Stimulated activated CD4-positive, alpha-beta T cell treated with anti-CD3 and anti-CD28 coated beads, Interleukin-4, amount 100 ng/mL, for 24 hours (primary cell): ENCODE data around the gene COLEC12.

ENCODE experiments used
- DNase-seq: peaks from one replicate; pipeline ENCODE4 v3.0.0-alpha.2; 2020

COLEC12 gene

GRCh38 chr18:382423-382984, 118.0 kb downstream of the COLEC12 start:
- DNase-seq, result no peak

- DNase-seq, result no peak
Observed at GRCh38 chr18:379681-380330, 120.7 kb downstream of the COLEC12 start.

GRCh38 chr18:378079-378478, 122.4 kb downstream of the COLEC12 start:
- DNase-seq, result no peak

- DNase-seq, result no peak
Observed at GRCh38 chr18:377088-377487, 123.4 kb downstream of the COLEC12 start.

- no peak for DNase-seq
Observed at GRCh38 chr18:376311-376710, 124.2 kb downstream of the COLEC12 start.

- no peak for DNase-seq
Observed at GRCh38 chr18:374721-375168, 125.8 kb downstream of the COLEC12 start.

GRCh38 chr18:373780-374179, 126.7 kb downstream of the COLEC12 start:
- no peak for DNase-seq

DNA sequence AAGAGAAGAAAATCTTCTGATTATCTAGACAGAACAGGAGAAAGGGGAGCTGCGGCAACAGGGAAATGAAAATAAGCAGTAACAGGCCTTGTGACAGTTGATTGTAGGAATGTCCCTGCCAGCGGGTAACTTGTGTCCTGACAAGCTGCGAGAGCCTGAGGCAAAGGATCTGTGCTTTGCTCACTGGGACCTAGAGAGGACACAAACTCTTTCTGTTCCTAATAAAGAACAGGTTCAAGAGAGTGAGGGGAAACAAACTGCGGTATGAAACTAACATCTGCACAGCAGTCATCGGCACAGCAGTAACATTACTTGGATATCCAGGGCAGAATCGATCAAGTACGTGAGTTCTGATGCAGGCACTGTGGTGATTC, 128.9 kb downstream of the COLEC12 start:
- no peak for DNase-seq

- no peak for DNase-seq
Observed at GRCh38 chr18:370751-371608, 129.5 kb downstream of the COLEC12 start.

DNA sequence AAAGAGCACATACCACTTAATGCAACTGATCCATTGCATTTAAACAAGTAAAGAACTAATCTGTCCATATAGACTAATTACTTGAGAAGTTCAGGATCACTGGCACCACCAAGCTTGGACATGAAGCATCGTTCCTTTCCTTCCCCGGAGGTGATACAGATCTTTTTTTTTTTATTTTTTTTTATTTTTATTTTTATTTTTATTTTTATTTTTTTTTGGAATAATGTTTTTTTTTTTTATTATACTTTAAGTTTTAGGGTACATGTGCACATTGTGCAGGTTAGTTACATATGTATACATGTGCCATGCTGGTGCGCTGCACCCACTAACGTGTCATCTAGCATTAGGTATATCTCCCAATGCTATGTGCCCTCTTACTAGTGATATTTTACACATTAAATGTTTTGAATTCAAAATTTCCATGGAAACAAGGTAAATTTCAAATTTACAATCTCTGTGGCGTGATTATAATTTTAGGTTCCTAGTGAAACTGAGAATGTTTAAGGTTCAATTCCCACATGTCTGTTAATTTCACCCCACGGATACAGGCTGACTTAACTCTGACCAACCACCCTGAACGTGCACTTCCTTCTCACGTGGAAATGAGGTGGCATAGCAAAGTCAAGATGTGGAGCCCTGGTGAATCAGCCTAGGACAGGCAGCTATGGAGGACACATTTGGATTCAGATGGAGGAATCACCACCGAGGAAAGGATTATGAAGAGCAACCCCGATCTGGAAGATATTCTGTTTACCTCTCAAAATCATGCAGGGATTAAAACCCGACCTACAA, 131.1 kb downstream of the COLEC12 start:
- DNase-seq, result no peak

DNA sequence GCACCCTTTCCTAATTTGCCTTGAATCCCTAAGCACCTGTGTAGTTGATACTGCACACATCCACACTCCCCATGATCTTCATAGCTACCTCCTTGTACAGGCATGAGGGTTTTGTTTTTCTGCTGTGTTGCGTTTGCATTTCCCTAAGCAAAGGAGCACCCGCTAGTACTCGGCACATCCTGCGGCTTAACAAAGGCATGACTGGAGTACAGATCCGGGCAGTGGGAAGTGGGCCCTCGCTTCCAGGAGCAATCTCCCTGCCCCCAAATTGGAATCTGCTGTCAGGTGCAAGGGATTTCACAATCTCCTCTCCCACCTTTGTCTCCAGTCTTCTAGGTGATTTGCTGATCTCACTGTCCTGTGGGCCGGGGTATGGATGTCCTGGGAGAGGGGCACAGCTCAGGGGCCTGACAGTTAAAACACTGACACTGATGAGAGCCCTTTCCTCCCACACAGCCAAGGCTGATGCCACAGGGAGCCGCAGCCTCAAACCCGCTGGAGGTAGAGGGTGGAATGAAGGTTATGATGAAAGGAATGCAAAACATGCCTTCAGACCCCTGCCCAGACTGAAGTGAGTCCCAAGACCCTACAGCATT, 133.9 kb downstream of the COLEC12 start:
- no peak for DNase-seq

DNA sequence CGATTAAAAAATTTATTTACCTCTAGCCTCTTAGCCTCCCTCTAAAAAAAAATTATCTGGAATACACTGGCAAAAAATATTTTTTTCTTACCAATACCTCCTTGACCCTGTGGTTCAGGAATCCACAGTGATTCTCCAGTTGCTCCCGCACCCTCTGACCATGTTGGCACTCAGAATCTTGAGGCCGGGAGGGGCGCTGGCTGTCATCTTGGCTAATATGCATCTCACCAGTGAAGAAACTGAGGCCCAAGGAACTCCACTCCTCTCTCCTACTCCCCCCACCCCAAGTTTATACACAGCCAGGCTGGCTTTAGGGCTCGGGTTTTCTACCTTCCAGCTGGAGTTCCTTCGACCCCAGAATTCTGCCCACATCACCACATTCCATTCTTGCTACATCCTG, 134.8 kb downstream of the COLEC12 start:
- no peak for DNase-seq

GRCh38 chr18:364256-364826, 136.2 kb downstream of the COLEC12 start:
- no peak for DNase-seq

- no peak for DNase-seq
Observed at GRCh38 chr18:363301-364085, 137.0 kb downstream of the COLEC12 start.

DNA sequence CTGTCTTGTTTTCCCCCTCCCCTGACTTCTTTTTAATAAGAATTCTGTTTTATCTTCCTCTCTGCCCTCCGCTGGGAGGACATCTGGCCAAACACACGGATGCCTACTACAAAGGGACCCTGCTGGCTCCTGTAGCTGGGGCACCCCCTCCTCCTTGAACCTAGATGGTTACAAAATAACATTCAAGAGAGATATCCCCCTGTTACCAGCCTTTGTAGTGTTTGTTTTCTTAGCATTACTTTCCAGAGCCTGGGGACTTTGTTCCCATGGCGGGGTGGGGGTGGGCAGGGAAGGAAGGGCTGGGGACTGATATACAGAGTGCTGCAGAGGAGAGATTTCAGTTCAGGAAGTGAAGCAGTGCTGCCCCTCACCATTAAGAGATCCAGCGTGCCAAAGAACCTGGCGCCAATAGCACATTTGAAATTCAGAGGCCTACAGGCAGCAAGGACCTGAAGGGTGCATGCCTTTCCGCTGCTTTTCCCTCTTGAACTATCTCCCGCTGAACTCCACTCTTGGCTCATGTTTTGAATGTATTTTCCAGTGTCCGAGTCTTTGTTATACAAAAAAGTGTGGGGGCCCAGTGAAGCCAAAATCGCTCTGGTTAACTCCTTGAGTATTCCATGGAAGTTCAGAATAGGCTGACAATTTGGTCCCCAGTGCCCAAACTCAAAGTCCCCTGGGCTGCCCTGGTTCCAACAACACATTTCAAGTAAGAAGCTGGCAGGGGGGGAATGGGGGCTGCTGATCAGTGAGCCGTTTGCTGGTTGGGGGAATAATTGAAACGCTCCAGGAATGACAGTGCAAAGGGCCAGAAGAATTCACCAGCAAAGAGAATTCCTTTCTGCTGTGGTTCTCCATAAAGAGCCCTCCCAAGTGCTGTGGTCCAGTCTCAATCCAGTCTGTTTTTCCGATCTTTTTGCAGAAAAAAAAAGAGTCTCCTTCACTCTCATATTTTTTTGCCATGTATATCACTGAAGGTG, 137.9 kb downstream of the COLEC12 start:
- no peak for DNase-seq

DNA sequence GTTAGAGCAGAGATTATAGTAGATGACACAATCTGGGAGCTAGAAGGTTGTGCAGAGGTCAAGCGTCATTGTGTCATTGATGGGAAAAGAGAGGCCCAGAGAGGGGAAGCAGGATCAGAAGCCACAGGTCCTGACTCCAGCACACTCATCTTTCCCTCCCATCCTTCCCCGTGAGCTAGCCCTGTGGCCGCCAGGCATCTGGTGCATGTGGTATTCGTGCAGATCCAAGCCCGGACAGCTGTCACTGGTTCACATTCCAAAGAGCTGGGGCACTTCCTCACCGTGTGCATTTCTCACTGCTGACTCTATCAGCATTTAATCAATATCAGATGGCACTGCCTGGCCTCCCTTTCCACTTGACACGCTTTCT, 138.6 kb downstream of the COLEC12 start:
- DNase-seq, result no peak

DNA sequence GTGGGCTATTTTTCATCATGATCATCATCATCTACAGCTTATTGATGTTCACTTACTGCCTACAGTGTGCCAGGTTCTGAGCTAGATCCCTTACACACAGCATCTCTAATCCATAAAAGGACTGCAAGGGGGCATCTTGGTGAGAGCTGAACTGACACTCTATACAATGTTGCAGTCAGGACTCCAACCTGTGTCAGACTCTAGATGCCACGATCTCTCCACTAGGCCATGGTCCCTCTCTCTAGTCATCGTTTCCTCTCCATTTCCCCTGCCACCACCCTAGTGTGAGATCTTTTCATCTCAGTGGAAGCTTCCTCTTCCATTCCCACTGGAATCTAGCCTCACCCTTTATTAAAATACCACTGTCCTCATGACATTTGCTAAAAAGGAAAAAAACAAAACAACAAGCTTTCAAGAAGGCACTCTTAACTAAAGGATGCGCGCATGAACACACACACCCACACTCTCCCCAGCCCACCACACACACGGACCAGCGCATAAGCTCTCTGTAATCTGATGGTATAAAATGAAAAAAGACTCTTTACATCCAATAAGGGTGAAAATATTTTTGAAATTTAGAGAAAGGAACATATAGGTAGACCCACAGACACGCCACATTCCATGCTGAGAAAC, 139.3 kb downstream of the COLEC12 start:
- DNase-seq, result no peak

DNA sequence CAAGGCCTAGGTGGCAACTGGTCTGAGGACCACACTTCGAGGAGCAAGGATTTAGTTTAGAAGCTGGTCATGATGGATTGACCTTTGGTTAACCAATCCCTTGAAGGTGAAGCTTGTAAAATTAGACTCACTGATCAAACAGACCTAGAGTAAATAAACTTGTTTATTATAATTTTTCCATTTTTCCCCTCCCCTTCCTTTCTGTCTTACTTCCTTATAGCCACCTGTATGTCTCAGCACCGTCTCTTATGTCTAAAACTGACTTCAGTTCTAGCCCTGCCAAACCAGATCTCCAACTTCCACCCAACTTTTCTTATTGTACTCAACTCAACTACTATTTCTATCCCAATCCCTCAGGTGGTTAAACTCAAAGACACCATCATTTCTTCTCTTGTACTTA, 139.8 kb downstream of the COLEC12 start:
- DNase-seq, result no peak

DNA sequence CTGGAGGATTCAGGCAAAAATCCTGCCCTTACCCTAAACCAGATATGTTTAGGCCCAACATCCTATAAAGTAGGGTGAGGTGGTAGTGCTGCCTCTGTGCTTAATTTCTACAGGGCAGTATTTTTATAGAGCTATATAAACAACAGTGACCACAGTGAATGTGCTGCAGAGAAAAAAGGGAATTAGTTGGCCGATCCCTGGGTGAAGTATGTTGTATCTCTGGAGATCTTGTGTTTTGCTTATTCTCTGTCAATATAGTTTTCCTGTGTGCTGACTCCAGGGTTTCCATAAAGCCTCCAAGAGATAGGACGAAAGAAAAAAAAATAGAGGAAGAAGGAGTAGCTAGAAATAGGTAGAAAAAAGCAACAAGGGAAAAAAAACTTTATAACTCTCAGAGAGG, 143.7 kb downstream of the COLEC12 start:
- DNase-seq, result no peak

DNA sequence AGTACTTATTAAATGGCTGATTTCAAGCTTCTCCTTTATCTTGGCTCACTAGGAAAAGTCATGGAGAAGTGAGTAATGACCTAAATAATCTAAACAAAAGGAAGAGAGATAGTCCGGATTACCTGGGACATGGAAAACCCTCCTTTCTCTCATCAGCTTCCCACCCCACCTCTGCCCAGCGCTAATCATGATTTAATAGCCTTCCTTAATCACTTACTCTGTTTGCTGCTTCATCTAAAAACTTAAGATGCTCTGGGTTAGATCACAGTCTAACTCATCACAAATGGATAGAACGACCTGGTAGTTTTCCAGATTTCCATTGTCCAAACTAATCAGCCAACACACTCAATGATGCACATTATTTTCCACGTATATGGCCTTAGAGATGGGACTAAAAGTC, 144.8 kb downstream of the COLEC12 start:
- no peak for DNase-seq
